Muscle layer of colon (tissue), 2 donors: ENCODE data around the gene SHB.

Experiments
- H3K27ac ChIP-seq: one replicate; pipeline ENCODE4 v1.7.0; 2013; ENCODE audit warnings: low read depth, mild to moderate bottlenecking, low read length, moderate library complexity
- H3K27me3 ChIP-seq, 2 donors: one replicate each; pipeline ENCODE4 v1.7.0; 2013; ENCODE audit warnings: low read length in 2 of 2, mild to moderate bottlenecking in 2 of 2; ENCODE audit not compliant: insufficient read depth in 2 of 2, control insufficient read depth in 1 of 2
- H3K36me3 ChIP-seq: one replicate; pipeline ENCODE4 v1.7.0; 2013; ENCODE audit warnings: mild to moderate bottlenecking, low read length; ENCODE audit not compliant: insufficient read depth
- H3K4me1 ChIP-seq: one replicate; pipeline ENCODE4 v1.7.0; 2013; ENCODE audit warnings: mild to moderate bottlenecking, low read length; ENCODE audit not compliant: insufficient read depth
- H3K4me3 ChIP-seq, 2 donors: one replicate each; pipeline ENCODE4 v1.7.0; 2013; ENCODE audit warnings: low read length in 2 of 2, low read depth in 1 of 2, mild to moderate bottlenecking in 1 of 2, moderate library complexity in 1 of 2
- H3K9ac ChIP-seq: one replicate; pipeline ENCODE4 v1.7.0; 2013; ENCODE audit warnings: low read length
- H3K9me3 ChIP-seq: one replicate; pipeline ENCODE4 v1.7.0; 2013; ENCODE audit warnings: mild to moderate bottlenecking, low read length
- donor health status: abdominal sarcoma.
- donor health status: Adenocarcinoma of cecum.

The SHB gene

GRCh38 chr9:38068701-38069628 is at the start of gene SHB:
TSS of gene SHB (minus strand) at chr9:38069227. CDS start at chr9:38068645, 582 bp downstream.
- Histone ChIP-seq H3K4me1 (peaks cover 38% of the 10 kb centered on the region), H3K27ac (peak within 1 kb of the TSS; percentile 93), H3K36me3 (no peaks in the 10 kb centered on the region), H3K9me3 (no peaks in the 10 kb centered on the region), H3K27me3 (no peaks in the 10 kb centered on the region), H3K9ac (peak within 1 kb of the TSS; percentile 71), H3K4me3 (peak within 1 kb of the TSS; percentile 86 to 88)

- no peaks in the 10 kb centered on the region for H3K36me3 ChIP-seq
- no peaks in the 10 kb centered on the region for H3K27me3 ChIP-seq
- no peaks in the 10 kb centered on the region for H3K4me1 ChIP-seq
- no peak overlapping the region for H3K4me3 ChIP-seq
- H3K9ac ChIP-seq, result no peak overlapping the region
- no peaks in the 10 kb centered on the region for H3K9me3 ChIP-seq
- H3K27ac ChIP-seq, result no peak overlapping the region
Measured at GRCh38 chr9:38117651-38118050, 48.6 kb upstream of the SHB start.

- Histone ChIP-seq H3K27ac (no peak overlapping the region), H3K9ac (no peak overlapping the region), H3K27me3 (no peaks in the 10 kb centered on the region)
Measured at GRCh38 chr9:38114905-38115304, 45.9 kb upstream of the SHB start.

GRCh38 chr9:38112456-38112855 is 43.4 kb upstream of the SHB start:
- H3K36me3 ChIP-seq, result no peaks in the 10 kb centered on the region
- H3K4me1 ChIP-seq, result no peaks in the 10 kb centered on the region
- no peak overlapping the region for H3K9ac ChIP-seq
- H3K4me3 ChIP-seq, result no peak overlapping the region
- no peak overlapping the region for H3K27ac ChIP-seq
- H3K9me3 ChIP-seq, result no peaks in the 10 kb centered on the region
- H3K27me3 ChIP-seq, result no peaks in the 10 kb centered on the region

More at GRCh38 chr9:38114905-38115304, 45.9 kb upstream of the SHB start:
- H3K36me3 ChIP-seq, result no peaks in the 10 kb centered on the region
- H3K9me3 ChIP-seq, result no peaks in the 10 kb centered on the region
- no peaks in the 10 kb centered on the region for H3K4me1 ChIP-seq
- H3K4me3 ChIP-seq, result no peak overlapping the region

GRCh38 chr9:38112049-38112448 is 43.0 kb upstream of the SHB start:
- H3K36me3 ChIP-seq, result no peaks in the 10 kb centered on the region
- H3K27ac ChIP-seq, result no peak overlapping the region
- no peaks in the 10 kb centered on the region for H3K4me1 ChIP-seq
- no peaks in the 10 kb centered on the region for H3K27me3 ChIP-seq
- no peaks in the 10 kb centered on the region for H3K9me3 ChIP-seq
- H3K9ac ChIP-seq, result no peak overlapping the region
- H3K4me3 ChIP-seq, result no peak overlapping the region

- H3K4me3 ChIP-seq, result no peak overlapping the region
- H3K27ac ChIP-seq, result no peak overlapping the region
- H3K27me3 ChIP-seq, result no peaks in the 10 kb centered on the region
- no peaks in the 10 kb centered on the region for H3K4me1 ChIP-seq
- no peaks in the 10 kb centered on the region for H3K9me3 ChIP-seq
- H3K9ac ChIP-seq, result no peak overlapping the region
- no peaks in the 10 kb centered on the region for H3K36me3 ChIP-seq
Measured at GRCh38 chr9:38110476-38110875, 41.4 kb upstream of the SHB start.

GRCh38 chr9:38109601-38110000 is 40.6 kb upstream of the SHB start:
- H3K4me1 ChIP-seq, result no peaks in the 10 kb centered on the region
- no peaks in the 10 kb centered on the region for H3K9me3 ChIP-seq
- no peaks in the 10 kb centered on the region for H3K27me3 ChIP-seq
- H3K4me3 ChIP-seq, result no peak overlapping the region
- H3K27ac ChIP-seq, result no peak overlapping the region
- H3K9ac ChIP-seq, result no peak overlapping the region
- H3K36me3 ChIP-seq, result no peaks in the 10 kb centered on the region

GRCh38 chr9:38108326-38108725 is 39.3 kb upstream of the SHB start:
- no peak overlapping the region for H3K9ac ChIP-seq
- no peaks in the 10 kb centered on the region for H3K4me1 ChIP-seq
- no peaks in the 10 kb centered on the region for H3K36me3 ChIP-seq
- H3K27ac ChIP-seq, result no peak overlapping the region
- no peaks in the 10 kb centered on the region for H3K27me3 ChIP-seq
- H3K4me3 ChIP-seq, result no peak overlapping the region
- no peaks in the 10 kb centered on the region for H3K9me3 ChIP-seq

- H3K27ac ChIP-seq, result no peak overlapping the region
- no peak overlapping the region for H3K4me3 ChIP-seq
- no peaks in the 10 kb centered on the region for H3K27me3 ChIP-seq
- no peaks in the 10 kb centered on the region for H3K36me3 ChIP-seq
- H3K9me3 ChIP-seq, result no peaks in the 10 kb centered on the region
- no peak overlapping the region for H3K9ac ChIP-seq
- no peaks in the 10 kb centered on the region for H3K4me1 ChIP-seq
Measured at GRCh38 chr9:38107811-38108304, 38.8 kb upstream of the SHB start.

GRCh38 chr9:38107405-38107804 is 38.4 kb upstream of the SHB start:
- Histone ChIP-seq H3K36me3 (no peaks in the 10 kb centered on the region), H3K27me3 (no peaks in the 10 kb centered on the region), H3K9ac (no peak overlapping the region), H3K4me1 (no peaks in the 10 kb centered on the region), H3K27ac (no peak overlapping the region), H3K9me3 (no peaks in the 10 kb centered on the region), H3K4me3 (no peak overlapping the region)

GRCh38 chr9:38106488-38106887 is 37.5 kb upstream of the SHB start:
- Histone ChIP-seq H3K36me3 (no peaks in the 10 kb centered on the region), H3K27me3 (no peaks in the 10 kb centered on the region), H3K4me3 (no peak overlapping the region), H3K9ac (no peak overlapping the region), H3K9me3 (no peaks in the 10 kb centered on the region), H3K27ac (no peak overlapping the region), H3K4me1 (no peaks in the 10 kb centered on the region)

GRCh38 chr9:38103340-38103739 is 34.3 kb upstream of the SHB start:
- no peaks in the 10 kb centered on the region for H3K27me3 ChIP-seq
- H3K4me1 ChIP-seq, result no peaks in the 10 kb centered on the region
- H3K9me3 ChIP-seq, result no peaks in the 10 kb centered on the region
- no peak overlapping the region for H3K9ac ChIP-seq
- no peak overlapping the region for H3K27ac ChIP-seq
- no peaks in the 10 kb centered on the region for H3K36me3 ChIP-seq
- no peak overlapping the region for H3K4me3 ChIP-seq
